K562 (cell line): ENCODE data around the gene SON. TPM values are rescaled to one million over a fixed set of nuclear protein-coding genes. Genes with fewer than 3 reads are reported as not detected.

Source experiments
- ATAC-seq: fragments of 200-7000 bp; cut with Tn5 transposase; 3 replicates; pipeline ENCODE4 v1.9.1; 2020; ENCODE audit warnings: moderate library complexity
- BruUV-seq: library from RNA; stranded (reverse); fragments of 400-500 nt; replicated peaks from 2 replicates; lab custom pipeline; 2021; lab: Mats Ljungman, UMichigan
- CTCF ChIA-PET: fragments of 300-600 bp; formaldehyde crosslinking; extraction: SDS; loops from one replicate; lab custom pipeline; 2021; ENCODE audit warnings: low intra/inter-chr PET ratio; lab: Yijun Ruan, JAX
- POLR2A ChIA-PET: fragments of 300-600, 350-650 bp; sonication (Branson Sonifier 250); formaldehyde crosslinking; extraction: SDS; loops from one replicate; lab custom pipeline; 2021; ENCODE audit warnings: antibody characterized with exemption, inconsistent platforms; lab: Yijun Ruan, JAX
- DNase-seq, 4 experiments: peaks; one replicate each; pipeline versions ENCODE4 v3.0.0 to v3.0.0-alpha.2; 2011 to 2018; ENCODE audit warnings: low spot score in 3 of 4, mixed read lengths in 3 of 4; ENCODE audit errors: extremely low read depth in 1 of 4
- FAIRE-seq: peaks from 2 replicates; lab custom pipeline; 2011; peaks lifted over from hg19 to GRCh38; lab: Jason Lieb, UNC
- H2AFZ ChIP-seq: 2 replicates; pipeline ENCODE4 v1.6.0; 2011; ENCODE audit warnings: low read depth, low read length, control low read depth, inconsistent platforms
- H3K27ac ChIP-seq: fragments of 200-600 bp; 3 replicates; pipeline ENCODE4 v1.8.0; 2011; ENCODE audit warnings: low read depth, mild to moderate bottlenecking, control low read depth, inconsistent platforms, low read length, moderate library complexity, mixed read lengths; ENCODE audit errors: extremely low read depth
- H3K27me3 ChIP-seq, 2 experiments: fragments of 300-600 bp in 1 of 2; 2 replicates in 1 of 2; 3 replicates in 1 of 2; pipeline versions ENCODE4 v1.6.0 to v1.8.0; 2011; ENCODE audit warnings: inconsistent platforms in 2 of 2, low read length in 2 of 2, mild to moderate bottlenecking in 1 of 2, mixed read lengths in 1 of 2, moderate library complexity in 1 of 2; ENCODE audit not compliant: control insufficient read depth in 2 of 2, insufficient read depth in 2 of 2
- H3K36me3 ChIP-seq: fragments of 300-600 bp; 3 replicates; pipeline ENCODE4 v1.8.0; 2011; ENCODE audit warnings: mild to moderate bottlenecking, low read length, inconsistent platforms; ENCODE audit not compliant: control insufficient read depth, insufficient read depth
- H3K4me1 ChIP-seq, 2 experiments: fragments of 200-600 bp in 1 of 2; replicated peaks in 1 of 2; 2 replicates in 1 of 2; 3 replicates in 1 of 2; pipeline versions ENCODE4 v1.5.1 to v1.8.0; 2011; ENCODE audit warnings: inconsistent platforms in 2 of 2, low read length in 2 of 2, mild to moderate bottlenecking in 1 of 2, mixed read lengths in 1 of 2, moderate library complexity in 1 of 2; ENCODE audit not compliant: control insufficient read depth in 2 of 2, insufficient read depth in 2 of 2
- H3K4me2 ChIP-seq: 2 replicates; pipeline ENCODE4 v1.6.1; 2011; ENCODE audit warnings: low read length, control low read depth, inconsistent platforms, mixed read lengths; ENCODE audit not compliant: insufficient read depth
- H3K4me3 ChIP-seq: fragments of 200-600 bp; sonication (generic), shearing (Covaris generic); 2 replicates; pipeline ENCODE4 v1.5.1; 2016; ENCODE audit warnings: control low read depth, inconsistent platforms
- H3K79me2 ChIP-seq: fragments of 200-600 bp; 3 replicates; pipeline ENCODE4 v1.8.0; 2011; ENCODE audit warnings: low read length, inconsistent platforms; ENCODE audit not compliant: control insufficient read depth, insufficient read depth
- H3K9ac ChIP-seq, 2 experiments: 2 replicates each; pipeline versions ENCODE4 v1.6.0 to v1.6.1; 2011; ENCODE audit warnings: low read depth in 2 of 2, low read length in 2 of 2, control low read depth in 1 of 2, inconsistent platforms in 1 of 2, mild to moderate bottlenecking in 1 of 2, mixed read lengths in 1 of 2; ENCODE audit not compliant: insufficient read depth in 1 of 2
- H3K9me1 ChIP-seq: one replicate; pipeline ENCODE4 v1.6.0; 2011; ENCODE audit warnings: inconsistent platforms, mild to moderate bottlenecking, low read length, moderate library complexity; ENCODE audit not compliant: control insufficient read depth, insufficient read depth
- H3K9me3 ChIP-seq: replicated peaks from 2 replicates; pipeline ENCODE4 v1.5.1; 2011; ENCODE audit warnings: low read depth, low read length, inconsistent platforms; ENCODE audit not compliant: control insufficient read depth, insufficient read depth
- H4K20me1 ChIP-seq: replicated peaks from 2 replicates; pipeline ENCODE4 v1.6.1; 2011; ENCODE audit warnings: low read length, inconsistent platforms, mixed read lengths; ENCODE audit not compliant: control insufficient read depth, insufficient read depth
- CBX1 ChIP-seq: sonication (generic); IDR thresholded peaks from 2 replicates; pipeline ENCODE4 v1.6.1; 2016; ENCODE audit warnings: antibody characterized with exemption, low read depth, mild to moderate bottlenecking
- CTCFL ChIP-seq: IDR thresholded peaks from 2 replicates; pipeline ENCODE4 v1.6.1; 2011; ENCODE audit warnings: borderline replicate concordance, low read depth, mild to moderate bottlenecking, moderate library complexity, low read length; ENCODE audit not compliant: insufficient read depth, poor library complexity, severe bottlenecking
- ETV1 ChIP-seq: fragments of 450-650 bp; conservative IDR thresholded peaks from 2 replicates; pipeline ENCODE4 v1.6.1; 2016; ENCODE audit warnings: missing genetic modification characterization, control low read depth, low read depth, missing compliant biosample characterization
- GMEB1 ChIP-seq: fragments of 250-450 bp; sonication (Bioruptor Pico); IDR thresholded peaks from 2 replicates; pipeline ENCODE4 v1.4.0; 2020; ENCODE audit warnings: mild to moderate bottlenecking
- HCFC1 ChIP-seq: IDR thresholded peaks from 2 replicates; pipeline ENCODE4 v1.6.1; 2012; ENCODE audit warnings: low read depth, low read length, improper control_type of control experiment
- KLF13 ChIP-seq: fragments of 450-650 bp; IDR thresholded peaks from 2 replicates; pipeline ENCODE4 v1.6.1; 2016; ENCODE audit warnings: missing genetic modification characterization, low read depth, mild to moderate bottlenecking, missing compliant biosample characterization, moderate library complexity, borderline replicate concordance
- PHB2 ChIP-seq: fragments of 450-650 bp; IDR thresholded peaks from 2 replicates; pipeline ENCODE4 v1.6.1; 2017; ENCODE audit warnings: low read depth
- POLR2H ChIP-seq: IDR thresholded peaks from 2 replicates; pipeline ENCODE4 v1.6.1; 2016; ENCODE audit warnings: missing genetic modification characterization, low read depth, mild to moderate bottlenecking, control low read depth, missing compliant biosample characterization, moderate library complexity
- PRPF4 ChIP-seq: fragments of 200-400 bp; formaldehyde crosslinking; IDR thresholded peaks from one replicate; pipeline ENCODE4 v1.6.1; 2017; ENCODE audit warnings: low read length, low read depth, mild to moderate bottlenecking; ENCODE audit not compliant: insufficient read depth, poor library complexity, severe bottlenecking
- RAD51 ChIP-seq: fragments of 450-650 bp; IDR thresholded peaks from 2 replicates; pipeline ENCODE4 v1.7.1; 2016; ENCODE audit warnings: low read depth, mild to moderate bottlenecking, borderline replicate concordance
- SMAD2 ChIP-seq: fragments of 150-350 bp; IDR thresholded peaks from 2 replicates; pipeline ENCODE4 v1.6.1; 2014; ENCODE audit warnings: low read depth, mild to moderate bottlenecking, low read length
- ZFX ChIP-seq: sonication (generic); formaldehyde crosslinking; IDR thresholded peaks from 2 replicates; pipeline ENCODE4 v1.8.0; 2022; ENCODE audit warnings: mild to moderate bottlenecking, missing genetic modification reagents, moderate library complexity
- ZNF707 ChIP-seq: fragments of 250-450 bp; sonication (Bioruptor Pico); conservative IDR thresholded peaks from 2 replicates; pipeline ENCODE4 v1.8.0; 2022; ENCODE audit warnings: inconsistent platforms, mild to moderate bottlenecking, moderate library complexity
- WGBS: fragments of 100-300 bp; shearing (Covaris generic); methylation state at CpG from one replicate; pipeline ENCODE4 v1.1.6; 2016; ENCODE audit warnings: low coverage, mixed read lengths; ENCODE audit not compliant: insufficient coverage; ENCODE audit errors: missing lambda C conversion rate; 5-methylcytosine and 5-hydroxymethylcytosine counted together
- in situ Hi-C: fragments of 300-500 bp; cut with MboI; formaldehyde crosslinking; loops from 4 replicates; pipeline ENCODE4 v1.15.0; 2018; ENCODE audit warnings: inconsistent platforms, mixed read lengths
- intact Hi-C: fragments of 100-400 bp; cut with micrococcal nuclease; formaldehyde crosslinking; loops from 2 replicates; pipeline ENCODE4 v1.14.2; 2022
- polyA plus RNA-seq, 8 experiments: library from polyadenylated mRNA; depleted of rRNA in 4 of 8; stranded (reverse) in 5 of 8; unstranded in 3 of 8; fragments of >200 nt; fragmentation: Nextera tagmentation in 2 of 8; fragmentation: Illumina TruSeq in 1 of 8; extraction: Ambion mirVana in 2 of 8; extraction: Trizol in 1 of 8; gene quantifications; 2 replicates each; pipeline versions ENCODE4 v1.2.1 to v1.2.3, GENCODE V29; 2011 to 2014; ENCODE audit warnings: inconsistent platforms in 1 of 8, missing spikeins in 1 of 8
- total RNA-seq, 7 experiments: library from RNA; depleted of rRNA in 6 of 7; stranded (reverse); fragments of >200 nt in 6 of 7; fragmentation: Illumina TruSeq in 2 of 7; extraction: Trizol in 2 of 7; gene quantifications; 2 replicates each; pipeline versions ENCODE4 v1.2.1 to v1.2.3, GENCODE V29; 2011 to 2021; ENCODE audit warnings: low replicate concordance in 1 of 7

Gene SON
- total and polyA plus RNA-seq, 9 of the 15 experiments (the other 6 are each of a cell fraction or from before 2014, with no cell fraction given), result 105 to 742 (median 187) TPM

- TF ChIP-seq GMEB1 (CRISPR knock-in tag), result no peak
- no peak for TF ChIP-seq SMAD2
- TF ChIP-seq PRPF4, result no peak
- peak; percentile 89 for TF ChIP-seq ETV1 (tag)
- TF ChIP-seq PHB2, result no peak
- TF ChIP-seq ZNF707, result peak; percentile 5; the same call in 1 of the 2 replicates
These were observed 1.6 kb upstream of the SON start (continued) for GRCh38 chr21:33541105-33541711.

- in situ Hi-C loops, result no loop called here
- FAIRE-seq (peak; percentile 65), ATAC-seq (peak; percentile 89), DNase-seq (peak; percentile 86 to 95 (median 89))
- Histone ChIP-seq H4K20me1 (peaks cover 17% of the 10 kb centered on the region), H3K27me3 (no peaks in the 10 kb centered on the region), H2AFZ (peak within 1 kb of the TSS; percentile 90), H3K9me1 (no peaks in the 10 kb centered on the region), H3K27ac (peak within 1 kb of the TSS; percentile 99), H3K4me1 (peaks cover 3 to 13% of the 10 kb centered on the region in 2 experiments; a peak in 3 of 5 replicates), H3K9ac (peak within 1 kb of the TSS; percentile 95 to 98), H3K4me2 (peak within 1 kb of the TSS; percentile 94), H3K4me3 (peak within 1 kb of the TSS; percentile 71), H3K79me2 (peaks cover 98% of the 10 kb centered on the region), H3K9me3 (peaks cover 10% of the 10 kb centered on the region; the same call in 1 of the 2 replicates), H3K36me3 (peaks cover 60% of the 10 kb centered on the region)
- BruUV-seq, result no TSS peak
- WGBS, result under 1% methylated on average over 56 of the region's 56 CpGs
- ChIA-PET POLR2A (interaction anchor here (0.6 to 6.9 kb wide), 12 partner anchors 7 to 161 kb away, joined by 3 to 99 read pairs (median 5); partner anchors contain the start of gene TMEM50B), CTCF (no interaction called here)
- intact Hi-C loops, result loop anchor here (5.0 kb wide), 3 partner anchors 140 to 350 kb away; partner anchors contain the start of gene IFNGR2
- TF ChIP-seq CBX1, result peak; percentile 73
- peak; percentile 60; the same call in 1 of the 2 replicates for TF ChIP-seq POLR2H (tag)
- 0 out of 2 replicates have a peak, but pooled peaks have one; percentile 14 for TF ChIP-seq RAD51
- TF ChIP-seq PHB2, result 0 out of 2 replicates have a peak, but pooled peaks have one; percentile 4
- TF ChIP-seq HCFC1, result peak; percentile 51
- no peak; the same call in 1 of the 2 replicates for TF ChIP-seq ZFX (CRISPR knock-in tag)
- peak; percentile 92 for TF ChIP-seq KLF13 (tag)
- TF ChIP-seq CTCFL, result no peak
These were observed 840 bp upstream of the SON start, which contains the start of gene GART for GRCh38 chr21:33541756-33542639. Gene GART (minus strand): TSS chr21:33542117. CDS start chr21:33539315, 2,802 bp downstream.
